NCI-H2196 (cell line): ENCODE data around the gene KRT16.
"Not testable (repeated sequence)": the region's sequence is repeated elsewhere in the genome, so short reads cannot be mapped to it uniquely, and the experiment has no call there.

ENCODE experiments used
- DNase-seq: peaks from one replicate; lab custom pipeline; 2025; ENCODE audit not compliant: unreplicated experiment; lab: John Stamatoyannopoulos, UW

KRT16 gene

DNA sequence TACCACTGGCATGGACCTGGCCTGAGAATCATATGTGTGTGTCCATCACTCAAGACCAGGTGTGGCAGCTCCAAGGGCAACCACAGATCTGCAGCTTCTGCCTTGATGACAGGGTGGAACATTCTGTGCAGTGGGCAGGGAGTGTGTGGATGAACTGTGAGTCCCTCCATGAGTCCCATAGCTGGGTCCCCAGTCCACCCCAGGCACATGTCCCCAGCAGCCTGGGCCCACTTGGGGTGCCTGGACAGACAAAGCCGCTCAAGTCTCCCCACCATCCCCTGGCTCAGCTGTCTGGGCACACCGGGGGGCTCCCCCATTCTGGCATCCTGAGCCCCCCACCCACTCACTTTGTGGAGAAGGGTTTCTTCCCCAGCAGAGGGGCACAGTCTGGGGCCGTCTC, 4.6 kb upstream of the KRT16 start:
- DNase-seq = no peak

DNA sequence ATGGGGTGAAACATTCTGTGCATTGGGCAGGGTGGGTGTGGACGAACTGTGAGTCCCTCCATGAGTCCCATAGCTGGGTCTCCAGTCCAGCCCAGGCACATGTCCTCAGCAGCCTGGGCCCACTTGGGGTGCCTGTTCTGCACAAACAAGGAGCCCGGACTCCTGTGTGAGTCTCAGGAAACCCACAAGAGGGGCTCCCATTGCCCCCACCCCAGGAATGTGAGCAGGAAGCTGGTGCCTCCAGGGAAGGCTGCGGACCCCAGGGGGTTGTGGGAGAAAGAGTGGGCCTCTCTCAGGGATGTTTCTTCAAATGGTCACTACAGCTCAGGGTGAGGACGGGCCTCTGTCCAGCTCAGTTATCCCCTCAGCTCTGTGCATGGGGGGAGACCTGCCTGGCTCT, 3.9 kb upstream of the KRT16 start:
- DNase-seq = not testable (repeated sequence)

DNA sequence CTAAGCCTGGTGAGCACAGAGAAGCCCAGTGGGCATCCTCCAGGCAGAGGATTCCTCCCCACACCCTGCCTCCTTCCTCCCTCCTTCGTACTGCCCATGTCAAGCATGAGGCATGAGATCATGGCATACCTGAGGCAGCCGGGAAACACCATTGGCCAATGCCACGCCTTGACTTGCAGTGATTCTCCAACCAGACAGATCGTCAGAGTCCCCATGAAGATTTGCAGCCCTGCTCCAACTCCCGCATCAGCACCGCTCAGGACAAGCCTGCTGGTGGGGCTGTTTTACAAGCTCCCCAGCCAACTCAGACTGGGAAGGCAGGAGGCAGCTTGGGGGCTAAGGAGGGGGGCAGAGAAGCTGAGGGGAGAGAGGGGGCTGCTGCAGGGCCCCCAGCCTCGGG, 2.9 kb upstream of the KRT16 start:
- DNase-seq = peak; percentile 54

DNA sequence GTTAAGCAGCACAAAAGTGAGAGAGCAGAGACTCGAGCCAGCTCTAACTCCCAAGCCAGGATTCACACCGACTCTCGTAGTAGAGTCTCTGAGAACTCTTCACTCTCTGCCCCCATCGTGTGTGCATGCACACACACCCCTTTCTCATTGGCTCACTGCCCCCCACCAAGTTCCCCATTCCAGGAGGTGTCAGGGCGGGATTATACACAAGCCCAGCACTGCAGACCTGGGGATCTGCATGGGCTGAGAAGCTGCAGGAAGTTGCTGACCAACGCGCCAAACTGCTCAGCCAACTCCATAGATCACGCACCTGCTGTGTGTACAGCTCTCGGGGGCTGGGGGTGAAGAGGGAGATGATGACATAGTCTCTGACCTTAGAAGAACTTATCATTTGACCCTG, 2.2 kb upstream of the KRT16 start:
- DNase-seq = not testable (repeated sequence)

DNA sequence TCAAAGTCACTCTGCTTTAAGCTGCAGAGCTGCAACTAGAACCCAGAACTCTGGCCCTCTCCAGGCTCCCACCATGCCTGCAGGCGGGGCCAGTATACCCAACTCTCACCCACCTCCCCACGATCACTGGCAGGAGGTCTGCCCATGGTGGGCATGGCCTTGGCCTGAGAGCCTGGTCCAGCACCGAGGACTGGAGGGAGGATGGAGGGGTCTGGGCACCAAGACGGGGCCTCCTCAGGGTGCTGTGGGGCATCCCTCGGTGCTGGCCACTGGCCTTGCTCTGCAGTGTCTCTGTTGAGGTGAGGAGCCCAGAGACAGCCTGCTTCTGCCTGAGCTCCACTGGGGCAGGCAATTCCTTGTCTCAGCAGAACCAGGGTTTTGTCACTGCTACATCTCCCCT, 1.5 kb upstream of the KRT16 start:
- DNase-seq = no peak

DNA sequence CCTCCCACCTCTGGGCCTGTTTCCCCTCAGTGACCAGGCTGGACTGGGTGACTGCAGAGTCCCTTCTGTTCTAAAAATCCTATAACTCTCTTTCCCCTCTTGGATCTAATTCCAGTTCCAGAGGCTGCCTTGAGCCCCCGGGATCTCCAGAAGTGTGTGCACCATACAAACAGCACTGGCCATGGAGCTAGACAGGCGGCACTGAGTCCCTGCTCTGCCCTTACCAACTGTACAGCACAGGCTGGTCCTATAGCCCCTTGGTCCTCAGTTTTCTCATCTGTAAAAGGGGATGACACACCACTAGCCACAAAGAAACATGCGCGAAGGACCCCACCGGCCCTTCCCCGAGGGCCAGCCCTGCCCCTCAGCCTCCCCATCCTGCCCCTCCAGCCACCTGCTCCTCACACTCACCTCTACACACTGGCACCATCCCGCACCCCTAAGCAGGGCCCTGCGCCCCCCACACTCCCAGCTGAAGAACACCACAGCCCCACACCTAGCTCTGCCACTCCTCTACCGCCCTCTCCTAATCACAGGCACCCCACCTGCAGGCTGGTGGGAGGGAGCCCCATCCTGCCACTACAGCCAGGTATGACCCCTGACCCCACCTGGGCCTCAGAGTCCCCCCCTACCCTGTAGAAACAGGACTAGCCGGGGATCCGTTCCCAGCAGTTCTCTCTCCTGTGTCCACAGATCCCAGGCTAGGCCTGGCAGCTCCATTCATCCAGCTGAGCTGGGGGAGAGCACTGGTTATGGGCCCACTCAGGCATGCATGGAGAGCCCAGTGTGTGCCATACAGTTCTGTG, 913 bp upstream of the KRT16 start:
- no peak for DNase-seq

DNA sequence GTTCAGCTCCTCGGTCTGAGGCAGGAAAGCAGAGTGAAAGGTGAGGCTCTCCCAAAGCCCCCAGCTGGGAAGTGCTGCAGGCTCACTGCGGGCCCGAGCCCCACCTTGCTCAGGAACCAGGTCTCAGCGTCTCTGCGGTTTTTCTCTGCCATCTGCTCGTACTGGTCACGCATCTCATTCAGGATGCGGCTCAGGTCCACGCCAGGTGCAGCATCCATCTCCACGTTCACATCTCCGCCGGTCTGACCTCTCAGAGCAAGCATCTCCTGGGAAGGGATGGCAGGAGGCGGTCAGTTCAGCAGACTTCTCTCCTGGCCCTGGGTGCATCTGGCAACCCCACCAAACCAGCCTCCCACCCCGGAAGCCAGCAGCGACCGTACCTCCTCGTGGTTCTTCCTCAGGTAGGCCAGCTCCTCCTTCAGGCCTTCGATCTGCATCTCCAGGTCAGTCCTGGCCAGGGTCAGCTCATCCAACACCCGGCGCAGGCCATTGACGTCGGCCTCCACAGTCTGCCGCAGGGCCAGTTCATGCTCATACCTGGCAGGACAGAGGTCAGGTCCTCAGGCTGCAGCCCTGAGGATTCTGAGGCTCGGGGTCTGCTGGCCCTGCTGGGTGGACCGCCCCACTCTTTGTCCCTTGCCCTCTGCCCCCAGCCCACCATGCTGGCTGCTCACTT, 1.5 kb downstream of the KRT16 start:
- no peak for DNase-seq

DNA sequence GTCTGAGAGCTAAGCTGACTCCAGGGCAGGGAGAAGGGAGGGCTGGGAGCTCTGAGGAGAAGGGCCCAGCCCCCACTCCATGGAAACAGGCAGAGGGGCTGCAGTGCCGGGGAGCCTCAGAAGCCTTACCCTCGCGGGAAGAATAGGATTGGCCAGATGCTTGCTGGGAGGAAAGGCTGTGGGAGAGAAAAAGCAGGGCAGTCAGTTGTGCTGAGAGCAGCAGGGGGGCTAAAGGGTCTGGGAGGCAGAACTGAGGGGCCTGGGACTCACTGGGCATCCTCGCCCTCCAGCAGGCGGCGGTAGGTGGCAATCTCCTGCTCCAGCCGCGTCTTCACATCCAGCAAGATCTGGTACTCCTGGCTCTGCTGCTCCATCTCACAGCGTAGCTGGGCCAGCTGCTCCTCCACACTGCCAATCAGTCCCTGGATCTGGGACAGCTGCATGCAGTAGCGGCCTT, 2.5 kb downstream of the KRT16 start:
- DNase-seq = not testable (repeated sequence)

DNA sequence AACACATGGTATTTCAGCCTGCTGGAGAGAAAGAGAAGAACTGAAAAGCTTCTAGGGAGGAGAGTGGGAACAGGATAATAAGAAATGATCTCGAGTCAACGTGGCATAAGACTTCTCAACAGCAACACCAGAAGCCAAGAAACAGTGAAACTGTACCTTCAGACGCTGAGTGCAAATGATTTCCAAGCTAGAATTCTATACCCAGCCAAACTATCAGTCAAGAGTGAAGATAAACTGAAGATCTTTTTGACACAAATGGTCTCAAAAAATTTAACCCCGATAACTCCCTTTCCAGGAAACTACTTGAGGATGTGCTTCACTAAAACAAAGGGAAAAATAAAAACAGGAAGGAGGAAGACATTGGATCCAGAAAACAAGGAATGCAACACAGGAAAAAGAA, 5.6 kb downstream of the KRT16 start:
- DNase-seq = not testable (repeated sequence)

DNA sequence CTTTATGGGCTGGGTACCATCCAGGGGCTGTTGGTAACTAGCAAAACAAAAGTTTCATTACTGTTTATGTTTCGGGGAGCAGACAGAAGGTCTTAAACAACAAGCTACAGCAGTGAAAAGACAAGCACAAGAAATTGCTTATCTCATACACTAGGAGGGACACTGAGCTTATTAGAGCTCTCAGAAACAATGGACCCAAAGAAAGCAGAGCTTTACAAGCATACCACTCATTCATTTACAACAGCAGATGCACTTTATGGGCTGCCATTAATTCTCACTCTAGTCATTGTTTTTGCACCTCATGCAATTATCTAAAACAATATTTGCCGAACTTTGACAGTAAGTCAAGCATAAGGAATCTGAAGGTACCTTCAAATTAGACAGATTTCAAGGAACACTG, 10.0 kb downstream of the KRT16 start:
- DNase-seq = no peak

DNA sequence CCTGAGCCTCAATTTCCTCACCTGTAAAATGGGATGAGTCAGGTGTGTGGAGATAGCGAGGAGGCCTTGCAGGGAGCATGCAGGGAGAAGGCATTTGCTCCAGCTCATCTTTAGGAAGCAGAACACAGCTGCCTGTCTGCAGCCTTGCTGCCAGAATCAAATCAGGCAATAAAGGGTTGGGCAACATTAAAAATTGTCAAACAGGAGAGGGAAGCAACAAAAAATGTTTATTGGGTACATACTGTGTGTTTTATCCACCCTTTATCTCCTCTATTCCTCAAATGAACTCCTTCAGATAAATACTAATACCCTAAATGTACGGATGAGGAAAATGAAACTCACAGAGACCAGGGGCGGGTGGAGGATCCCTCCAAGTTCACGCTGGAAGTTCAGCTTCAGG, 12.2 kb downstream of the KRT16 start:
- DNase-seq = no peak

DNA sequence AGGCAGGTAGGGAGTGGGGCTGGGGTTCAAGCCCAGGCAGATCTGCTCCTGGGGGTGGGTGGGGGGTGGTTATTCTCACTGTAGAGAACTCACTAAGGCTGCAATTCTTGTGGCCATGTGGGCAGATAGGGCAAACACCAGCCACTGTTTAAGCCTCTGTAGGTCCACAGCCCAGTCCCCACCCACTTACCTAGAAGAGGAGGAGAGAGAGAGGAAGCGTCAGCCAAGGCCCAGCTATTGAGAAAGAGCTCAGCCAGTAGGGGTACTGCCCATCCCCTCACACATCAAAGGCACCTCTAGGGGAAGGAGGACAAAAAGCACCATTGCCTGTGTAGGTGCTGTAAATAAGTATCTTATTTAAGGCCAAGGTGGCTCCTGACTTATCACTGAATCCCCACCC, 12.9 kb downstream of the KRT16 start:
- no peak for DNase-seq

DNA sequence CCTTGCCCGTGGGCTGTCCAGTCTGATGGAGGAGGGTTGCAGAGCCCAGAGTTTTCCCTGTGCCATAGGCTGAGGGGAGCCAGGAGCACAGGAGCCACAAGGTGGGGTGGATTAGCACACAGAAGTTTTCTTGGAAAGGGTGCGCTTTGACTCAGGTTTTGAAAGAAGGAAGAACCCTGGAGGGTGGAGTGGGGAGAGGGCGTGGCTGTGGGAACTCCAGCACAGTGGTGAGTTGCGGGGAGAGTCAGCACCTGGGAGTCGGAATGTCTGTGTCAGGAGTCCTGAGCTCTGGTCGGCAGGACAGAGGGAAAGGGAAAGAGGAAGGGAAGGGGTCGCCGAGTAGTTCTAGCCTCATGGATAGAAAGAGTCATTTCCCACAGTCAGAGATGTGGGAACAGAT, 17.0 kb downstream of the KRT16 start:
- DNase-seq = no peak

DNA sequence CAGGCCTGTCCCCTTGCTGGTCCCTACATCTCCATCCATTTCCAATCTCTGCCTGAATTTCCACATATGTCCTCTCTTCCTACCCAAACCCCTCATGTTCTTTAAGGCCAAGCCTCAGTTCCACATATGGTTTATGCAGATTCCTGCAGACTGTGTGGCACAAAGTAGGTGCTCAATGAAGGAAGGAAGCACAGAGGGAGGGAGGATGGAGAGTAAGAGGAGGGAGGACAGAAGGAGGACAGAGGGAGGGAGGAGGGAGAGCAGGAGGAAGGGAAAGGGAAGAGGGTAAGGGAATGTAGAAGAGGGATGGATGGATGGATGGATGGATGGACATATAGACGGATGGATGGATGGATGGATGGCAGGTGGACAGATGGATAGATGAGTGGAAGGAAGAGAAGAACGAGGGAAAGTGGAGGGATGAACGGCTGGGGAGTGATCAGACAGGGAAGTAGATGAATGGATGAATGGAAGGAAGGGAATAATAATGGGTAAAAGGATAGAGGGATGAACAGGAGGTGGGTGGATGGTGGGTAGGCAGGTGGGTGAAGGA, 18.1 kb downstream of the KRT16 start:
- DNase-seq = no peak

DNA sequence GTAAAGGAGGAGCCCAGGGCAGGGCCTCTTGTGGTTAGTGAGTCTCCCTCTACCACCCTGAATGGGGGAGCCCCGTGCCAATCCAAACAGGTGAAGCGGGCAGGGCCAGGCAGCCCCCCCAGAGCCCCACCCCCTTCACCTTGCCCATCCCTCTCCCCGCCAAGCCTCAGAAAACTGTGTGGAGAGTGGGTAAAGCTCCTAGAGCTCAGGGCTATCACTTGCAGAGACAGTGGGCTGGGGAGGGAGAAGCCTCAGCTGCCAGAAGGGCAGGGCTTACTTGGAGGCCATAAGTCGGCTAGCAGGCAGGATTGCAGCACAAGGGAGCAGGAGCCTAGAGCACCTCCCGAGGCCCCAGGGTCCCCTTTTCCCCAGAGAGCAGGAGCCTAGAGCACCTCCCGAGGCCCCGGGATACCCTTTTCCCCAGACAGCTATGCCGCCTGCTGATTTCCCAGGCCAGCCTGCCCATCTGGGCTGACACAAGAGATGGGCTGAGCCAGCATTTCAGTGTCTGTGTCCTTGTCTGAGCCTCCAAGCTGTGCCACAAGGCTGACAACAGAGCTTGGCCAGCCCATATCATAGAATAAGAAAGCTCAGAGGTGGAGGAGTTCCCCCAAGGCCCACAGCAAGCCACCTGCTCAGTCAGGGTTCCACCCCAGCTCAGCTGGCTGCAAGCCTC, 19.1 kb downstream of the KRT16 start:
- no peak for DNase-seq

DNA sequence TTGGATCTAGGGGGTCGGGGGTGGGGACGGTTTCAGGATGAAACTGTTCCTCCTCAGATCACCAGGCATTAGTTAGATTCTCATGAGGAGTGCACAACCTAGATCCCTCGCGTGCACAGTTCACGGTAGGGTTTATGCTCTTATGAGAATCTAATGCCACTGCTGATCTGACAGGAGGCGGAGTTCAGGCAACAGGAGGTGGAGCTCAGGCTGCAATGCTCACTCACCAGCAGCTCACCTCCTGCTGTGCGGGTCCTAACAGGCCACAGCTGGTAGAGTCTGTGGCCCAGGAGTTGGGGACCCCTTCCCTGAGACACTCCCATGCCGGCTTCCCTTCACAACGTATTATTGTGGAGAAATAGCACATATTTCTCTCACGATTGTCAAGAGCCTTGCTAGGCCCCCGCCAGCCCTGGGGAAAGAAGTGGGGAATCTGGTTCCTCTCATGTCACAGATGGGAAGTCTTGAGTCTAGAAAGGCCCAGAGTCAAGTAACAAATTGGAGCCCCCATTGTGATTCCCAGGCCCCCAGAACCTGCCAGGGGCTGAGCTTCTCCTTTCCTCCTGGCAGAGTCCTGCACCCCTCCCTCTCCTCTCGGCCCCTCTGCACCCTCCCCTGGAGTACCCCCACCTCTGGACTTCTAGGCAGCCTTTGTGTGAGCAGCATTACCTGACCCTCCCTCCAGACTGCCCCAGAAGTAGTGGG, 19.8 kb downstream of the KRT16 start:
- DNase-seq = no peak

DNA sequence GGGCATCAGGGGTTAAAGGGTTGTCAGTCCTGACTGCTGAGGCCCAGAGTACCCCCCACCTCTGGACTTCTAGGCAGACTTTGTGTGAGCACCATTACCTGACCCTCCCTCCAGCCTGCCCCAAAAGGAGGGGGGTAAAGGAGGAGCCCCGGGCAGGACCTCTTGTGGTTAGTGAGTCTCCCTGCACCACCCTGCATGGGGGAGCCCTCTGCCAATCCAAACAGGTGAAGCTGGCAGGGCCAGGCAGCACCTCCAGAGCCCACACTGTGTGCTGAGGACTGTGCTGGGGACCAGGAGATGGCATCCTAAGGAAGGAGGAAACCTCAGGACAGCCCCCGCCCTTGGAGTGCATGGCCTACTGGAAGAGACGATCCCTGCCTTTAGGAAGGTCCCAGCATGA, 23.3 kb downstream of the KRT16 start:
- no peak for DNase-seq

DNA sequence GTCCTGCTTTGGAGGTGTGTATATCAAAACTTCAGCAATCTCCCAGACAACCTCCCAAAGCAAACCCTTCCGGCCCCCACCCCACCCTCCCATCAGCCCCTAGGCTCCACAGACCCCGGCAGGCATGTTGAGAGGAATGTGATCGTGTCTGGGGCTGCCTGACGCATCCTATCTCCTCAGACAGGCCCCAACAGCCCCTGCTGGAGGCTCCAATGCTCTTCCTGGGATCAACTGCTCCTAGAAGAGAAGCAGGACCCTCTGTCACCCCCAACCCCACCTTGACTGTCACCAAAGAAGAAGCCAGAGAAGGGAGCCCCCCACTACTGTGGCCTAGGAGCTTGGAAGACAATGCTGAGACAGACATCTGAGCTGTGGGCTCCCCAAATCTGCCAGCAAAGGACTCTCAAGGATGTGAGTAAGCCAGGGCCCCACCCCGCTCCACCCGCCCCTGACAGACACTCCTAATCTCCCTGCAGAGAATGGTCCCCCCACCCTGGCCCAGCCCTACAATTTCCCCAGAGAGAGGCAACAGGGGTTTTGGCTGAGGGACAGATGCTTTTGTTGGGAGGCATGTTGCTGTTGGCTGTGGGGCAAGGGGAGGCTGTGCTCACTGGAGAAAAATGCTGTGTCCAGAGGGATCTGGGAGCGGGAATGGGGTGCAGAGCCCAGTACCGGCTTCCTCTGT, 24.3 kb downstream of the KRT16 start:
- no peak for DNase-seq

DNA sequence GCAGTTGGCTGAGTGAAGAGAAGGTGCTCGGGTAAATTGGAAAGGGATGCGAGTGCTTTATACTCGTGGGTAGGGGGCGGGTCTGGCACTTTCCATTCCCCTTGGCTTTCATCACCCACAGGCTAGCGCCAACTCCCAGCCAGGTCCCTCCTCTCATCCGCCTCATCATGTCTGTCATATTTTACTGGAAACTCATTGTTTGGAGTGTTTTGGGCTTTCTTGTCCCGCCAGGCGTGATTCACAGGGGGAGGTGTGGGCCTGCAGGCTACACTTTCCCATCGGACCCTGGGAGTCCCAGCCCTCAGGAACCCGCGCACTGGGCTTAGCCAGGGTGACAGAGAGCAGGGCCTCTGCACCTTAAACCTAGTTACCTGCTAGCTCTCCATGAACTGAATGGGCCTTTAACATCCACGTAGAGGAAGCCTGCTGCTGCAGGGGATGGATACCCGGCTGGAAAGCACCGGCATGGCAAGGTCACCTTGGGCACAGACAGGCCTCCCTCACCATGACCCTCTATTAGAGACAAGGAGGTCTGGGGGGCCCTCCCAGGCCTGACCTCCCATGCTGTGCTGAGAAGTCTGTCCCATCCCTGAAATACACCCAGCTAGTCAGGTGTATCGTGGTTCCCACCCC, 25.6 kb downstream of the KRT16 start, which contains the start of gene KRT14:
TSS of gene KRT14 (minus strand) at position 33 of the 633 bp plus-strand sequence. CDS start 61 bp downstream, outside the sequence.
- no peak for DNase-seq
